Measurements from ENCODE around the gene ZNF433.

ZNF433 gene

GRCh38 chr19:12052497-12053169 lies 17.2 kb upstream of the ZNF433 start, which contains the start of gene ZNF878:
TSS of gene ZNF878 (minus strand) at chr19:12052961. CDS start at chr19:12052801, 160 bp downstream.
- DNase-seq (ENCODE audit: low read depth) = peak; percentile 84
- peak within 1 kb of the TSS; percentile 72 for H3K4me3 ChIP-seq (replicated peaks; ENCODE audit: low read depth, low read length)
- no peak for TF ChIP-seq CTCF (IDR thresholded peaks at IDR 0.05; ENCODE audit: low read length, missing control alignments)

GRCh38 chr19:12052091-12052496 lies 16.6 kb upstream of the ZNF433 start:
- H3K4me3 ChIP-seq (replicated peaks; ENCODE audit: low read depth, low read length) = peak overlapping the region; percentile 72
- no peak for TF ChIP-seq CTCF (IDR thresholded peaks at IDR 0.05; ENCODE audit: low read length, missing control alignments)

DNA sequence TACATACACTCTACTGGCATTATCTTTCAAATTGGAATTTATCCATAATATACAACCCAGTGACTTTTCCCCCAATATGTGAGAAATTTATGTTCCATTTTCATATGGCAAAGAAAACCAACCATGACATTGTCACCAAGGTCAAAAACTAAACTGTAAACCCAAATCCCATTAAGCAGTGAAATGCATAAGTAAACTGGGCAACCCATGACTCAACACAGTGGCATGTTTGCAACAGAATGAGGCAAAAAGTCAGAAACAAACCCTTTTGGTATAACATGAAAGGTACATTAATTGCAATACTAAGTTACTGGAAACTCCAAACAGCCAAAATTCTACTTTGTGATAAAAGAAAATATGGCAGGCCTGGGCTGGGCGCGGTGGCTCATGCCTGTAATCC lies 12.4 kb upstream of the ZNF433 start:
- DNase-seq (ENCODE audit: low read depth) = no peak
- no peak overlapping the region for H3K4me3 ChIP-seq (replicated peaks; ENCODE audit: low read depth, low read length)
- TF ChIP-seq CTCF (IDR thresholded peaks at IDR 0.05; ENCODE audit: low read length, missing control alignments) = no peak

More at GRCh38 chr19:12052091-12052496, 16.6 kb upstream of the ZNF433 start:
- no peak for DNase-seq (ENCODE audit: low read depth)

GRCh38 chr19:12043752-12044422 lies 8.4 kb upstream of the ZNF433 start:
- no peak for DNase-seq (ENCODE audit: low read depth)
- no peak for TF ChIP-seq CTCF (IDR thresholded peaks at IDR 0.05; ENCODE audit: low read length, missing control alignments)

GRCh38 chr19:12042893-12043292 lies 7.4 kb upstream of the ZNF433 start:
- no peak overlapping the region for H3K4me3 ChIP-seq (replicated peaks; ENCODE audit: low read depth, low read length)
- TF ChIP-seq CTCF (IDR thresholded peaks at IDR 0.05; ENCODE audit: low read length, missing control alignments) = no peak
- DNase-seq (ENCODE audit: low read depth) = no peak

More at GRCh38 chr19:12043752-12044422, 8.4 kb upstream of the ZNF433 start:
- H3K4me3 ChIP-seq (replicated peaks; ENCODE audit: low read depth, low read length) = no peak overlapping the region

- H3K4me3 ChIP-seq (replicated peaks; ENCODE audit: low read depth, low read length) = peak overlapping the region; percentile 88
- no peak for DNase-seq (ENCODE audit: low read depth)
- no peak for TF ChIP-seq CTCF (IDR thresholded peaks at IDR 0.05; ENCODE audit: low read length, missing control alignments)
These were observed 859 bp downstream of the ZNF433 start for GRCh38 chr19:12034620-12035019.

Measured in fibroblast of pulmonary artery (primary cell).